22Rv1 (cell line): ENCODE measurements around the gene CD6.

ENCODE experiments used
- H3K27ac ChIP-seq: fragments of 450-650 bp; 2 replicates; pipeline ENCODE4 v1.5.1; 2017
- ZFX ChIP-seq: fragments of 450-650 bp; IDR thresholded peaks from 2 replicates; pipeline ENCODE4 v1.6.1; 2017; ENCODE audit warnings: antibody characterized with exemption, borderline replicate concordance
- TF ChIP-seq, protein P1 (sequence below): fragments of 450-650 bp; IDR thresholded peaks from 2 replicates; pipeline ENCODE4 v1.5.1; 2017; ENCODE audit warnings: mild to moderate bottlenecking

The CD6 gene

DNA sequence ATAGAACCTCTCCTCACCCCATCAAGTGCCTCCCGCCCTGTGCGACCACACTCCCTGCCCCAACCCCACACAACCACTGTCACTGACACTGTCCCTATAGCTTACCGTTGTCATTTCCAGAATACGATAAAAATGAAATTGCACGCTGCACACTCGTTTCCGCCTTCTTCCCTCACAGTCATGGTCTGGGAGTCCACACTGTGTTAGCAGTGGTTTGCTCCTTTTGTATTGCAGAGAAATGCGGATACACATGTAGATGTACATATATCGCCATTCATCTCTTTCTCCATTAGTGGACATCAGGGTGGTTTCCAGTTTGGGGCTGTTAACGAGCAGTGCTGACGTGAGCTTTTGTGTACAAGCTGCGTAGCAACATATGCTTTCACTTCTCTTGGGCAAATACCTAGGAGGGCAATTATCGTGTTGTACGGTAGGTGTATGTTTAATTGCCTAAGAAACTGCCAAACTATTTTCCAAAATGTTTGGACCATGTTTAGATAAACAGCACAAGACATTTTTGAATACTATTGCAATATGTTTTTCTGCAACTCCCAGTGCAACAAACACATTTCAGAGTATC lies 71.6 kb downstream of the CD6 start:
- peak overlapping the region; percentile 89 for H3K27ac ChIP-seq
- no peak for TF ChIP-seq ZFX
- TF ChIP-seq, protein P1, sequence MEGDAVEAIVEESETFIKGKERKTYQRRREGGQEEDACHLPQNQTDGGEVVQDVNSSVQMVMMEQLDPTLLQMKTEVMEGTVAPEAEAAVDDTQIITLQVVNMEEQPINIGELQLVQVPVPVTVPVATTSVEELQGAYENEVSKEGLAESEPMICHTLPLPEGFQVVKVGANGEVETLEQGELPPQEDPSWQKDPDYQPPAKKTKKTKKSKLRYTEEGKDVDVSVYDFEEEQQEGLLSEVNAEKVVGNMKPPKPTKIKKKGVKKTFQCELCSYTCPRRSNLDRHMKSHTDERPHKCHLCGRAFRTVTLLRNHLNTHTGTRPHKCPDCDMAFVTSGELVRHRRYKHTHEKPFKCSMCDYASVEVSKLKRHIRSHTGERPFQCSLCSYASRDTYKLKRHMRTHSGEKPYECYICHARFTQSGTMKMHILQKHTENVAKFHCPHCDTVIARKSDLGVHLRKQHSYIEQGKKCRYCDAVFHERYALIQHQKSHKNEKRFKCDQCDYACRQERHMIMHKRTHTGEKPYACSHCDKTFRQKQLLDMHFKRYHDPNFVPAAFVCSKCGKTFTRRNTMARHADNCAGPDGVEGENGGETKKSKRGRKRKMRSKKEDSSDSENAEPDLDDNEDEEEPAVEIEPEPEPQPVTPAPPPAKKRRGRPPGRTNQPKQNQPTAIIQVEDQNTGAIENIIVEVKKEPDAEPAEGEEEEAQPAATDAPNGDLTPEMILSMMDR = no peak

DNA sequence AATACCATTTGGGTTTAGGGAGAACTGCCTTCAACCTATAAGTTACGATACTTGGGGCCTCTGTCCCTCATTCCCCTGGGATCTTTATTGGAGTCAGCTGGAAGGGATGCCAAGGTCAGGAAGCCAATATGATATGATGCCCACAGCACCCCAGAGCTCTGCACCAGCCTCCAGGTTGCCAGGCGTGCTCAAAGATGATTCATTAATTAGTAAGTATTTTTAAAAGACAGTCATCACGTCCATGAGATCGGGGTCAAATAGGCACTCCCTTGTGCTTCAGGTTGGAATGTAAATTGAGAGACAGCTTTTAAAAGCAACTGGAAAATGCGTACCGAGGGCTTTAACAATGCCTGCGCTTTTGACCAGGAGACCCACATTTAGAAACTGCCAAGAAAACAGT lies 73.8 kb downstream of the CD6 start:
- no peak overlapping the region for H3K27ac ChIP-seq
- TF ChIP-seq ZFX = no peak
- TF ChIP-seq, protein P1 = no peak

DNA sequence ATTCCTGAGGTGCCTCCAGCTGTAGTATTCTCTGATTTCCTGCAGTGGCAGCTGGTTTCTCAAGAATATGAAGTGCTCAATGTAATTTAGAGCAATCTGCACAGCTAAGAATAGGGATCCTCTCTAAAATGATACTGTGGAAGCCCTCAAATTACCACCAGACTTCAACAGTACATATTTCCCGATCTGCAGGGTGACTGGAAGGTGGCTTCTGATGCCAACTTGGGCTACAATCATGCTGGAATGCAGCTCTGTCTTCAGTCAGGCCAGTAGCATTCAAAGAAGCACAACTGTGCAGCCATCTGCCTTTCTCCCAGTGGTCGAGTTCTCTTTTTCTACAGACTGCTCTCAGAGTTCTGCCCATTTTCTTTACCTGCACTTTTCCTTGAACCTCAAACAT lies 75.4 kb downstream of the CD6 start:
- no peak overlapping the region for H3K27ac ChIP-seq
- TF ChIP-seq, protein P1 = no peak
- TF ChIP-seq ZFX = no peak

DNA sequence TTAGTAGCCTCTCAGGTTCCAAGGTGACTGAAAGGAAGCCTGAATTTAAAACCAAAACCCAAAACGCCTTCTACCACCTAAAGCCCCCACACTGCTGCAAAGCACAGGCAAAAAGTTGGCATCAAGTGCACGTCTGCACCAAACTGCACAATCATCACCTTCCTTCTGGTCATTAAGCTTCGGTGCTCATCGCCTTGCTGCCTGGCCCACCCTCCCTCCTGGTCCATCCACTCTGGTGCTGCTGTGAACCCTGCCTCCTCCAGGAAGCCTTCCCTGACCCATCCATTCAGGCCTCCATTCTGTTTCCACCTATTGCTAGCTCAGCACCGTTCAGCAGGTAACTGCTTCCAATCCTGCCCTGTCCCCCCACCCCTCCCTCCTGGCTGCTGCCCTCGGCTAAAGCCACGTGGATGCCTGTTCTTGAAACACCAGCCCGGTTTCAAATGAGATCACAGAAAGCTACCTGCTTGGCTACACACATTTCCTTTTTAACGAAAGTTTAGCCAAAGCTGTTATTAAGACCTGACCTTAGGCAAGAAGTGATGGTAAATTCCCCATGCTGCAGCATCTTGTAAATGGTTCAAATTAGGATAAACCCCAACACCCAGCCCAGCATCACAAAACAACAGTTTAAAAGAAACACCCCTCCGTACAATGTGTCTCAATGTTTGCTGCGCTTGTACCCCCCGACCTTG lies 77.0 kb downstream of the CD6 start:
- TF ChIP-seq ZFX = no peak
- TF ChIP-seq, protein P1 = no peak
- no peak overlapping the region for H3K27ac ChIP-seq

DNA sequence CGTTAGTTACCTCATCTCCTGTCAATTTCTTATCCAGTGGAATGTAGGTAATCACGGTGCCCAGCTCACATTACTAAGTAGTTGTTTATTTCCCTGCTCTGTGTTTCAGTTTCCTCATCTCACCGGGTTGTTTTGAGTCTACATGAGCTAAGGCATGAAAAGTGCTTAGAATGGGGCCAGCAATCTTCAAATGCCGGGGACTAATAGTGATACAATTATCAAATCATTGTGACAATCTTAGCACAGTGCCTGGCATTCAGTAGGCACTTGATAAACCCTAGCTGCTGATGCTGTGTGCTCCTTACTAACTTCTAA lies 77.5 kb downstream of the CD6 start:
- no peak overlapping the region for H3K27ac ChIP-seq
- TF ChIP-seq ZFX = no peak
- TF ChIP-seq, protein P1 = no peak

DNA sequence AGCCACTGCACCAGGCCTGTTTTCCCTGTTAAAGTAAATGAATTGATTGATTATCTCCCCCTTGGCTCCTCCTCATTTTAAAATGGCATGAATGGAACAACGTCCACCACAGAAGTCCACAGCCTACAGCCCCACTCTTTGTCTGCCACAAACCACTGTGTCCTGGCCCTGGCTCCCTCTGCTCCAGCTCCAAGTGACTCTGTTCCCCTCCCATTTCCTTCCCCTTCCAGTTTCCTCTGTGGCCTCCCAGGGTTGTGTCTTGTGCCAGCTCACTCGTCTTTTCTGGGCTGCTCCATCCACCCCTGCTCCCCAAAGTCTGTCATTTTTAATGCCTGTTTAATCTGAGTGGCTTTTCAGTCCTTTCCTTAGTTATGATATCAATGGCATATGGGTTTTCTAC lies 78.4 kb downstream of the CD6 start:
- H3K27ac ChIP-seq = no peak overlapping the region
- TF ChIP-seq ZFX = no peak
- TF ChIP-seq, protein P1 = no peak

DNA sequence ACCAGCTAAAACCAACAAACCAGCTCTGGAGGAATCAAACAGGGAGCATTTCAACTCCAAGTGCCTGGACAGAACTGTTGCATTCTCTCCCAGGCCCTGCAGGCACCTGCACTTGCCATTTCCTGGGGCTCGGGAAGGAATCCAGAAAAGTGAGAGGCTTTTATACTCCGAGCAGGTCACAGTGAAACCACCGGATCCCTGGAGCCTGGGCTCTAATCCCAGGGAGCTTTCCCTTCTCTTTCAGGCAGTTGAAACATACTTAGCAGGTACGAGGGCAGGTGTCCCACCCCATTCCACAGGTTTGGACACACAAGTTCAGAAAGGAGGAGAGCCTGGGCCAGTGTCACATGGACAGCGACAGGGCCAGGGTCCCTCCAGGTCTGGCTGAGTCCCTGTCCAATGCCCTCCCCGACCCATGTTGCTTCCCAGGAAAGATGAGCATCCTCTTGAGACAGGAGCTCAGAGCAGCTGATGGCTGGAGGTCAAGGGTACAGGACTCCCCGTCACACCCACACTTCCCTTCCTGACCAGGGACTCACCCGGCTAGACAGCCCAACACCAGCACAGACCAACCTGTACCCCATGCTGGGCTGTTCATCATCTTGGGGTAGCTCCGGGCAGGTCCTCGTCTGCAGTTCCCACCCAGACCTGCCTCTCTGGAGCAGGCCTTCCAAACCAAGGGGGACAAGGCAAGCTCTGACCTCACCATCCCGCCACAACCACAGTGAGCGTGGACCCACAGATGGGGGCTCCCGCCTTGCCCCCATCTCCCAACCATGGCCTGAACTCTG lies 80.9 kb downstream of the CD6 start:
- TF ChIP-seq ZFX = no peak
- TF ChIP-seq, protein P1 = no peak
- H3K27ac ChIP-seq = no peak overlapping the region
